Stimulated activated CD4-positive, alpha-beta T cell treated with anti-CD3 and anti-CD28 coated beads, Interleukin-4, amount 100 ng/mL, for 48 hours (primary cell): ENCODE data around the gene NUDT17.

Experiments
- DNase-seq, 2 donors: peaks; one replicate each; pipeline ENCODE4 v3.0.0-alpha.2; 2020; ENCODE audit warnings: low read depth in 2 of 2

Gene NUDT17

GRCh38 chr1:145891143-145891542, 45.7 kb downstream of the NUDT17 start:
- no peak for DNase-seq

GRCh38 chr1:145891587-145892485, 46.4 kb downstream of the NUDT17 start:
- peak; percentile 40 to 41 for DNase-seq

GRCh38 chr1:145892486-145893087, 47.2 kb downstream of the NUDT17 start:
- no peak for DNase-seq

GRCh38 chr1:145893306-145894055, 48.1 kb downstream of the NUDT17 start:
- no peak for DNase-seq

- no peak for DNase-seq
Measured at GRCh38 chr1:145895471-145895870, 50.0 kb downstream of the NUDT17 start.

- DNase-seq: no peak
Measured at GRCh38 chr1:145897969-145898368, 52.5 kb downstream of the NUDT17 start.
